CD14-positive monocyte (primary cell): ENCODE data around the gene ZNF653. TPM values are rescaled to one million over a fixed set of nuclear protein-coding genes. Genes with fewer than 3 reads are reported as not detected.

Source experiments
- DNase-seq, 3 donors: peaks; one replicate each; pipeline ENCODE4 v3.0.0-alpha.2; 2011 to 2022
- H2AFZ ChIP-seq: 2 replicates; pipeline ENCODE4 v1.6.0; 2012; ENCODE audit warnings: mild to moderate bottlenecking, low read depth, low read length, inconsistent platforms; ENCODE audit not compliant: insufficient read depth, poor library complexity, severe bottlenecking
- H3K27ac ChIP-seq, 2 donors: 1 replicate in 1 of 2; 2 replicates in 1 of 2; pipeline ENCODE4 v1.5.1; 2012 to 2013; ENCODE audit warnings: low read length in 2 of 2, control low read depth in 1 of 2, inconsistent platforms in 1 of 2, low read depth in 1 of 2, mild to moderate bottlenecking in 1 of 2
- H3K27me3 ChIP-seq, 2 donors: one replicate each; pipeline versions ENCODE4 v1.6.0 to v1.6.1; 2011 to 2013; ENCODE audit warnings: low read length in 2 of 2; ENCODE audit not compliant: control insufficient read depth in 2 of 2, insufficient read depth in 2 of 2
- H3K36me3 ChIP-seq, 2 donors: replicated peaks in 1 of 2; 1 replicate in 1 of 2; 2 replicates in 1 of 2; pipeline versions ENCODE4 v1.5.1 to v1.6.1; 2012 to 2013; ENCODE audit warnings: low read length in 2 of 2, control low read depth in 1 of 2, inconsistent platforms in 1 of 2, mild to moderate bottlenecking in 1 of 2; ENCODE audit not compliant: insufficient read depth in 2 of 2, control insufficient read depth in 1 of 2
- H3K4me1 ChIP-seq, 2 donors: 1 replicate in 1 of 2; 2 replicates in 1 of 2; pipeline versions ENCODE4 v1.5.1 to v1.6.1; 2012 to 2013; ENCODE audit warnings: low read length in 2 of 2, control low read depth in 1 of 2, inconsistent platforms in 1 of 2, mild to moderate bottlenecking in 1 of 2, moderate library complexity in 1 of 2; ENCODE audit not compliant: insufficient read depth in 2 of 2, control insufficient read depth in 1 of 2
- H3K4me2 ChIP-seq: replicated peaks from 2 replicates; pipeline ENCODE3; 2012; ENCODE audit warnings: low read length, moderate library complexity, mild to moderate bottlenecking; ENCODE audit not compliant: poor library complexity, severe bottlenecking; ENCODE audit errors: extremely low read depth
- H3K4me3 ChIP-seq, 3 experiments: fragments of 200-600 bp in 1 of 3; sonication (generic) in 1 of 3; replicated peaks in 1 of 3; 1 replicate in 2 of 3; 2 replicates in 1 of 3; pipeline ENCODE4 v1.5.1; 2011 to 2013; ENCODE audit warnings: low read length in 3 of 3, mild to moderate bottlenecking in 3 of 3, control low read depth in 2 of 3, low read depth in 2 of 3, inconsistent platforms in 1 of 3, moderate library complexity in 1 of 3
- H3K79me2 ChIP-seq: 2 replicates; pipeline ENCODE4 v1.6.0; 2012; ENCODE audit warnings: mild to moderate bottlenecking, control low read depth, inconsistent platforms, low read length, moderate library complexity; ENCODE audit not compliant: insufficient read depth
- H3K9ac ChIP-seq: 2 replicates; pipeline ENCODE4 v1.6.0; 2017; ENCODE audit warnings: low read length, mild to moderate bottlenecking; ENCODE audit not compliant: insufficient read depth, poor library complexity, severe bottlenecking
- H3K9me3 ChIP-seq, 2 donors: replicated peaks in 1 of 2; 1 replicate in 1 of 2; 2 replicates in 1 of 2; pipeline versions ENCODE4 v1.5.1 to v1.6.1; 2012 to 2013; ENCODE audit warnings: low read length in 2 of 2, control low read depth in 1 of 2; ENCODE audit not compliant: control insufficient read depth in 1 of 2, insufficient read depth in 1 of 2
- H4K20me1 ChIP-seq: 2 replicates; pipeline ENCODE4 v1.6.0; 2012; ENCODE audit warnings: mild to moderate bottlenecking, low read length, control low read depth, moderate library complexity; ENCODE audit not compliant: insufficient read depth
- H3K27ac Mint-ChIP-seq, 7 donors: one replicate each; pipeline ENCODE4 v1.8.0; 2020; ENCODE audit warnings: mild to moderate bottlenecking in 7 of 7, mixed read lengths in 7 of 7, moderate library complexity in 6 of 7, inconsistent platforms in 2 of 7
- H3K27me3 Mint-ChIP-seq, 3 donors: one replicate each; pipeline ENCODE4 v1.8.0; 2021 to 2022; ENCODE audit warnings: low read depth in 3 of 3, mild to moderate bottlenecking in 3 of 3, mixed read lengths in 3 of 3, moderate library complexity in 3 of 3, inconsistent platforms in 1 of 3
- H3K36me3 Mint-ChIP-seq, 2 donors: one replicate each; pipeline ENCODE4 v1.8.0; 2020; ENCODE audit warnings: mixed read lengths in 2 of 2, inconsistent platforms in 1 of 2, mild to moderate bottlenecking in 1 of 2
- H3K4me1 Mint-ChIP-seq: one replicate; pipeline ENCODE4 v1.8.0; 2020; ENCODE audit warnings: mild to moderate bottlenecking, mixed read lengths
- H3K4me3 Mint-ChIP-seq, 2 donors: one replicate each; pipeline ENCODE4 v1.8.0; 2020; ENCODE audit warnings: mild to moderate bottlenecking in 2 of 2, mixed read lengths in 2 of 2, moderate library complexity in 1 of 2
- H3K9me3 Mint-ChIP-seq, 7 donors: one replicate each; pipeline ENCODE4 v1.8.0; 2020 to 2022; ENCODE audit warnings: mixed read lengths in 7 of 7, mild to moderate bottlenecking in 6 of 7, moderate library complexity in 6 of 7, inconsistent platforms in 2 of 7
- CTCF ChIP-seq: fragments of 200-600 bp; IDR thresholded peaks from one replicate; pipeline ENCODE4 v1.8.0; 2022; ENCODE audit warnings: antibody characterized with exemption, mild to moderate bottlenecking
- WGBS: methylation state at CpG from one replicate; pipeline ENCODE4 v1.1.5; 2013; ENCODE audit warnings: missing lambda C conversion rate; ENCODE audit not compliant: insufficient coverage; 5-methylcytosine and 5-hydroxymethylcytosine counted together
- intact Hi-C, 2 donors: fragments of 100-400 bp; cut with micrococcal nuclease; formaldehyde crosslinking; loops; one replicate each; pipeline versions ENCODE4 v1.15.0 to v1.15.1; 2023
- polyA plus RNA-seq, 3 donors: library from polyadenylated mRNA; depleted of rRNA in 1 of 3; unstranded in 2 of 3; stranded (reverse) in 1 of 3; fragments of 300-500 nt in 2 of 3; fragments of >200 nt in 1 of 3; fragmentation: Illumina TruSeq in 2 of 3; gene quantifications; 1 replicate in 2 of 3; 2 replicates in 1 of 3; pipeline ENCODE4 v1.2.3, GENCODE V29; 2012 to 2021

The ZNF653 gene
- polyA plus RNA-seq, 3 donors = 0.88 to 8.1 (median 1.2) TPM

GRCh38 chr19:11451871-11452619 is 53.6 kb downstream of the ZNF653 start:
- no peak overlapping the region for H2AFZ ChIP-seq

GRCh38 chr19:11451327-11451870 is 54.2 kb downstream of the ZNF653 start:
- Mint-ChIP-seq H3K4me3 (no peak overlapping the region), H3K27ac (no peak overlapping the region)
- no peak overlapping the region for H2AFZ ChIP-seq

More at GRCh38 chr19:11451871-11452619, 53.6 kb downstream of the ZNF653 start:
- no peak overlapping the region for H3K9ac ChIP-seq
- H3K9me3 ChIP-seq = no peaks in the 10 kb centered on the region
- WGBS = 66% methylated on average over 12 of the region's 25 CpGs
- peaks cover 0 to 1% (median 0%) of the 10 kb centered on the region in 7 donors for H3K9me3 Mint-ChIP-seq
- H3K4me2 ChIP-seq = no peak overlapping the region
- H3K4me1 ChIP-seq = no peaks in the 10 kb centered on the region
- peaks cover 5% of the 10 kb centered on the region for H4K20me1 ChIP-seq
- H3K36me3 Mint-ChIP-seq = peaks cover 26 to 41% of the 10 kb centered on the region in 2 donors
- DNase-seq = no peak
- H3K79me2 ChIP-seq = no peaks in the 10 kb centered on the region
- H3K4me3 ChIP-seq = no peak overlapping the region
- no peak overlapping the region for H3K27ac ChIP-seq
- no peak for TF ChIP-seq CTCF
- H3K27me3 ChIP-seq = no peaks in the 10 kb centered on the region
- H3K4me1 Mint-ChIP-seq = no peaks in the 10 kb centered on the region
- H3K27ac Mint-ChIP-seq = no peak overlapping the region
- H3K36me3 ChIP-seq = peaks cover 33 to 40% of the 10 kb centered on the region in 2 donors
- H3K4me3 Mint-ChIP-seq = no peak overlapping the region
- H3K27me3 Mint-ChIP-seq = peaks cover 3 to 6% (median 6%) of the 10 kb centered on the region in 3 donors
- intact Hi-C loops = no loop called here

More at GRCh38 chr19:11451327-11451870, 54.2 kb downstream of the ZNF653 start:
- H3K9me3 Mint-ChIP-seq = peaks cover 0 to 1% (median 0%) of the 10 kb centered on the region in 7 donors
- H3K4me1 Mint-ChIP-seq = no peaks in the 10 kb centered on the region
- H3K27me3 ChIP-seq = no peaks in the 10 kb centered on the region
- no peaks in the 10 kb centered on the region for H3K79me2 ChIP-seq
- peaks cover 35 to 47% of the 10 kb centered on the region in 2 donors for H3K36me3 ChIP-seq
- H3K4me3 ChIP-seq = no peak overlapping the region
- H3K9ac ChIP-seq = no peak overlapping the region
- peaks cover 3 to 6% (median 6%) of the 10 kb centered on the region in 3 donors for H3K27me3 Mint-ChIP-seq
- 20% methylated on average over 1 of the region's 13 CpGs for WGBS
- peaks cover 12% of the 10 kb centered on the region for H4K20me1 ChIP-seq
- peaks cover 28 to 43% of the 10 kb centered on the region in 2 donors for H3K36me3 Mint-ChIP-seq
- TF ChIP-seq CTCF = no peak
- no peak for DNase-seq
- intact Hi-C loops = no loop called here
- no peaks in the 10 kb centered on the region for H3K9me3 ChIP-seq
- H3K4me1 ChIP-seq = no peaks in the 10 kb centered on the region
- no peak overlapping the region for H3K27ac ChIP-seq
- no peak overlapping the region for H3K4me2 ChIP-seq
